Loucy (cell line): ENCODE results near the gene LCE7A.

Experiments
- H2AFZ ChIP-seq: fragments of 200-600 bp; sonication (generic); 2 replicates; pipeline ENCODE4 v1.6.0; 2016; ENCODE audit warnings: antibody characterized with exemption, mild to moderate bottlenecking, low read length, moderate library complexity
- H3F3A ChIP-seq: fragments of 200-600 bp; 2 replicates; pipeline ENCODE4 v1.6.0; 2016; ENCODE audit warnings: antibody characterized with exemption, low read depth, mild to moderate bottlenecking
- H3K27me3 ChIP-seq: fragments of 200-600 bp; sonication (generic); 2 replicates; pipeline ENCODE4 v1.6.1; 2014; ENCODE audit warnings: low read length, mild to moderate bottlenecking; ENCODE audit not compliant: insufficient read depth, poor library complexity, severe bottlenecking
- H3K36me3 ChIP-seq: fragments of 200-600 bp; sonication (generic); 2 replicates; pipeline ENCODE4 v1.6.1; 2016; ENCODE audit warnings: low read length; ENCODE audit not compliant: insufficient read depth
- H3K4me1 ChIP-seq: fragments of 200-600 bp; sonication (generic); 2 replicates; pipeline ENCODE4 v1.5.1; 2014; ENCODE audit warnings: low read length, mild to moderate bottlenecking; ENCODE audit not compliant: insufficient read depth, poor library complexity, severe bottlenecking
- H3K4me2 ChIP-seq: fragments of 200-600 bp; sonication (generic); 2 replicates; pipeline ENCODE4 v1.6.0; 2014; ENCODE audit warnings: antibody characterized with exemption, low read length, low read depth, mild to moderate bottlenecking; ENCODE audit not compliant: poor library complexity, severe bottlenecking
- H3K4me3 ChIP-seq: fragments of 200-600 bp; sonication (generic); 2 replicates; pipeline ENCODE4 v1.5.1; 2014; ENCODE audit warnings: low read length, mild to moderate bottlenecking, mixed read lengths; ENCODE audit not compliant: poor library complexity, severe bottlenecking
- H3K79me2 ChIP-seq: fragments of 200-600 bp; sonication (generic); 2 replicates; pipeline ENCODE4 v1.6.1; 2014; ENCODE audit warnings: low read length; ENCODE audit not compliant: insufficient read depth
- H3K9ac ChIP-seq: fragments of 200-600 bp; sonication (generic); 2 replicates; pipeline ENCODE4 v1.6.0; 2014; ENCODE audit warnings: mild to moderate bottlenecking, low read depth, low read length, moderate library complexity; ENCODE audit not compliant: poor library complexity, severe bottlenecking
- H3K9me2 ChIP-seq: fragments of 200-600 bp; sonication (generic); replicated peaks from 2 replicates; pipeline ENCODE4 v1.6.1; 2016; ENCODE audit warnings: low read depth, low read length, mixed read lengths
- H3K9me3 ChIP-seq: fragments of 200-600 bp; sonication (generic); 2 replicates; pipeline ENCODE4 v1.6.1; 2014; ENCODE audit warnings: mild to moderate bottlenecking, antibody characterized with exemption, low read length, low read depth; ENCODE audit not compliant: insufficient read depth
- H4K20me1 ChIP-seq: fragments of 200-600 bp; sonication (generic); 2 replicates; pipeline ENCODE4 v1.6.0; 2014; ENCODE audit warnings: antibody characterized with exemption, low read length, mild to moderate bottlenecking; ENCODE audit not compliant: insufficient read depth, poor library complexity, severe bottlenecking
- EZH2phosphoT487 ChIP-seq: fragments of 200-600 bp; IDR thresholded peaks from 2 replicates; pipeline ENCODE4 v1.6.1; 2018; ENCODE audit warnings: antibody characterized with exemption, mild to moderate bottlenecking, moderate library complexity, borderline replicate concordance
- TF ChIP-seq, protein P1 (sequence below): fragments of 200-600 bp; sonication (generic); conservative IDR thresholded peaks from 2 replicates; pipeline ENCODE4 v1.5.1; 2014; ENCODE audit warnings: mild to moderate bottlenecking, antibody characterized with exemption, low read length

LCE7A gene

DNA sequence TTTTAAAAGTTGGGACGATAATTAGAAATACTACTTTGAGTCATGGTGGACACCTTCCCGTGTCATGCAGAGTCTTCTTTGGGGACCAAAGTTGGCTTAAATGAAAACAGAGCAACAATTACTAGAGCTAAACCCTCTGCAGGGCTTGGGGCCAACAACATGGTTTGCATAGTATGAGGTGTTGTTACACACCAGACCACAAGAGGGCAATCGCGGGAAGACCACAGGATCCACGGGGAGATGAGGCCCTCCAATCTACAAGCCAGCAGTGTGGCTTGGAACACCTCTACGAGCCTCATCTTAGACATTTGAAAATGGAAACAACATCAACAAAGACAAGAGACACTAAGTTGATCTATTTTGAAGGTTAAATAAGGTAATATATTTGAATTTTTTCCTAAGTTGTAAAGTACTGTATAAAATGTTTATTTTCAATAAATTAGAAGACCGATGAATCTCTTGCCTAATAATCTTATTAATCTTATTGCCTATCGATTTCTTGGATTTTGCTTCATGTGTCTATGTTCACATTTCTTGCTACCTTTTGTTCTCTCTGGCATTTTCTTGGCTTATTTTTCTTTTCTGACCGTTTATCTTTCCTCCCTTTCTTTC lies 10.1 kb downstream of the LCE7A start:
- Histone ChIP-seq H3K4me3 (no peak overlapping the region), H3K36me3 (no peaks in the 10 kb centered on the region), H4K20me1 (no peaks in the 10 kb centered on the region), H3K4me1 (no peaks in the 10 kb centered on the region), H3K9me2 (no peaks in the 10 kb centered on the region), H3K4me2 (no peak overlapping the region), H3K27me3 (no peaks in the 10 kb centered on the region), H3K9me3 (no peaks in the 10 kb centered on the region), H3K9ac (no peak overlapping the region), H3F3A (no peaks in the 10 kb centered on the region), H2AFZ (no peak overlapping the region), H3K79me2 (no peaks in the 10 kb centered on the region)
- TF ChIP-seq, protein P1, sequence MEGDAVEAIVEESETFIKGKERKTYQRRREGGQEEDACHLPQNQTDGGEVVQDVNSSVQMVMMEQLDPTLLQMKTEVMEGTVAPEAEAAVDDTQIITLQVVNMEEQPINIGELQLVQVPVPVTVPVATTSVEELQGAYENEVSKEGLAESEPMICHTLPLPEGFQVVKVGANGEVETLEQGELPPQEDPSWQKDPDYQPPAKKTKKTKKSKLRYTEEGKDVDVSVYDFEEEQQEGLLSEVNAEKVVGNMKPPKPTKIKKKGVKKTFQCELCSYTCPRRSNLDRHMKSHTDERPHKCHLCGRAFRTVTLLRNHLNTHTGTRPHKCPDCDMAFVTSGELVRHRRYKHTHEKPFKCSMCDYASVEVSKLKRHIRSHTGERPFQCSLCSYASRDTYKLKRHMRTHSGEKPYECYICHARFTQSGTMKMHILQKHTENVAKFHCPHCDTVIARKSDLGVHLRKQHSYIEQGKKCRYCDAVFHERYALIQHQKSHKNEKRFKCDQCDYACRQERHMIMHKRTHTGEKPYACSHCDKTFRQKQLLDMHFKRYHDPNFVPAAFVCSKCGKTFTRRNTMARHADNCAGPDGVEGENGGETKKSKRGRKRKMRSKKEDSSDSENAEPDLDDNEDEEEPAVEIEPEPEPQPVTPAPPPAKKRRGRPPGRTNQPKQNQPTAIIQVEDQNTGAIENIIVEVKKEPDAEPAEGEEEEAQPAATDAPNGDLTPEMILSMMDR = peak; percentile 85
- no peak for TF ChIP-seq EZH2phosphoT487

DNA sequence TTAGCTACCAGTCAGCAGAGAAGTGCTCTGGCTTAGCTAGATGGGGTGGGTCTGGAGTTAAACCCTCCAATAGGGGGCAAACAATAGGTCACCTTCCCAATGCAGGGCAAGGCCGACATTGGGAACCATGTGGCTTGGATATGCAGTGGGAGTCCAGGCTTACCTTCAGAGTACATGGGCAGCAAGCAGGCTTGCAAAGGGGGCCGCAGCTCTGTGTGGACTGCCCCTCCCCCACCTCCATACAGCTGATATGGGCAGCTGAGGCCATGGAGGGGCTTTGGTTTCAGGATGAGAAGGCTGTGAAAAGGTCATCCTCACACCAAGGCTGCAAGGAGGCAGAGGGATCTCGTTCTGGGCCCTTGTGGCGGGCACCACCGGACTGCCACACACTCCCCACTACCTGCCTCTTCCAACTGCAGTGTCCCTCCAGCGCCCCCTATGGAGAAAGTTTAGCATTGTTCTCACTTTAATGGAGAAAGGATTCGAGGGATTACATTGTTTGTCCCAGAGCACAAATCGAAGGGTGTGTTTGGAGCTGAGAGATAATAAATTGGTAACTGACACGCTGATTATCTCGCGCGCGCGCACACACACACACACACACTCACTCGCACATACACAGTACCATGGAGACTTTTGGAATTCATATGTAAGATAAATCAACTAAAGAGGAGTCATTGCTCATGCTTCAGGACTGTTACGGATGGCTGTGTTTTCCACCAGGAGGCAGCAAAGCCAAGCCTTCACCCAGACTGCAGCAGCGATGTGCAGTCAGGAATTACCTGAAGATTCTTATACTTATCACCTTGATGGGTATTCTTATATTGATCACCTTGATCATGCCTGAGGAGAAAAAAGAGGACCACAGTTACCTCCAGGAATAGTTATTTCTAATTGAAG lies 11.3 kb downstream of the LCE7A start:
- H3K9me3 ChIP-seq = no peaks in the 10 kb centered on the region
- no peaks in the 10 kb centered on the region for H4K20me1 ChIP-seq
- no peaks in the 10 kb centered on the region for H3K36me3 ChIP-seq
- H3K27me3 ChIP-seq = no peaks in the 10 kb centered on the region
- no peaks in the 10 kb centered on the region for H3K9me2 ChIP-seq
- TF ChIP-seq EZH2phosphoT487 = no peak
- TF ChIP-seq, protein P1 = peak; percentile 82
- no peak overlapping the region for H3K4me2 ChIP-seq
- H3K79me2 ChIP-seq = no peaks in the 10 kb centered on the region
- no peak overlapping the region for H2AFZ ChIP-seq
- no peak overlapping the region for H3K4me3 ChIP-seq
- no peaks in the 10 kb centered on the region for H3K4me1 ChIP-seq
- H3F3A ChIP-seq = no peaks in the 10 kb centered on the region
- no peak overlapping the region for H3K9ac ChIP-seq

DNA sequence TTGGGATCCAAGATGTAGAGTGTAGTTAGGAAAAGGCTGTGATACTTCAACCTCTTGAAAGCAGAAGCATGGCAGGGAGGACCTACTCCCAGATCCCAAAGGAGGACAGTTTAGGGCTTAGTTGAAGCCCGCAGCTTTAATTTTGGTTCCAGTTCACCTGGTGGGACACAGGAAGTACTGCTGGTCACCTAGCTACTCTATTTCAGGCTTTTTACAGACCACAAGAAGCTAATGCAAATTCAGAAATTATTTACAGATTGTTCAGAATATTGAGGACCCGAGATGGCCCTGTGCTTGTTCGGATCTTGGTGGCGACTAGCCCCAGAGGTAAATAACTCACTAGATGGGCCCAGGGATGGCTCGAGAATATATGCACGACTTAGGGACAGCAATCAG lies 11.9 kb downstream of the LCE7A start:
- no peak overlapping the region for H3K4me2 ChIP-seq
- no peaks in the 10 kb centered on the region for H3K4me1 ChIP-seq
- TF ChIP-seq, protein P1 = no peak
- TF ChIP-seq EZH2phosphoT487 = no peak
- H3K4me3 ChIP-seq = no peak overlapping the region
- no peaks in the 10 kb centered on the region for H4K20me1 ChIP-seq
- no peaks in the 10 kb centered on the region for H3K36me3 ChIP-seq
- H2AFZ ChIP-seq = no peak overlapping the region
- no peaks in the 10 kb centered on the region for H3K9me2 ChIP-seq
- no peak overlapping the region for H3K9ac ChIP-seq
- H3K79me2 ChIP-seq = no peaks in the 10 kb centered on the region
- H3K27me3 ChIP-seq = no peaks in the 10 kb centered on the region
- H3K9me3 ChIP-seq = no peaks in the 10 kb centered on the region
- no peaks in the 10 kb centered on the region for H3F3A ChIP-seq
